Endothelial cell of umbilical vein (primary cell): Measurements from ENCODE around the gene FBXO24. TPM values are rescaled to one million over a fixed set of nuclear protein-coding genes. Genes with fewer than 3 reads are reported as not detected.

Experiments
- BruUV-seq: library from RNA; stranded (reverse); fragments of 400-500 nt; replicated peaks from 2 replicates; lab custom pipeline; 2021; lab: Mats Ljungman, UMichigan
- CTCF ChIA-PET: fragments of 300-600, 350-600 bp; sonication (Branson Sonifier 250); formaldehyde crosslinking; loops from one replicate; lab custom pipeline; 2021; ENCODE audit warnings: antibody characterized with exemption, inconsistent platforms; lab: Charles Lee
- POLR2A ChIA-PET: fragments of 300-600, 350-600 bp; sonication (Branson Sonifier 250); formaldehyde crosslinking; loops from one replicate; lab custom pipeline; 2021; ENCODE audit warnings: antibody characterized with exemption, inconsistent platforms; lab: Charles Lee
- DNase-seq: peaks from one replicate; pipeline ENCODE4 v3.0.0-alpha.2; 2011; ENCODE audit warnings: low read depth, low spot score
- FAIRE-seq: peaks from 2 replicates; lab custom pipeline; 2011; peaks lifted over from hg19 to GRCh38; lab: Jason Lieb, UNC
- H2AFZ ChIP-seq: 2 replicates; pipeline ENCODE4 v1.6.0; 2012; ENCODE audit warnings: low read depth, low read length, control low read depth, inconsistent platforms
- H3K27ac ChIP-seq: 2 replicates; pipeline ENCODE4 v1.5.1; 2011; ENCODE audit warnings: low read depth, mild to moderate bottlenecking, control low read depth, low read length, moderate library complexity; ENCODE audit not compliant: insufficient read depth
- H3K27me3 ChIP-seq, 2 experiments: 2 replicates each; pipeline versions ENCODE4 v1.6.0 to v1.6.1; 2011; ENCODE audit warnings: low read length in 2 of 2, mixed read lengths in 1 of 2; ENCODE audit not compliant: control insufficient read depth in 2 of 2, insufficient read depth in 2 of 2
- H3K36me3 ChIP-seq, 2 experiments: 2 replicates in 1 of 2; 3 replicates in 1 of 2; pipeline ENCODE4 v1.5.1; 2011; ENCODE audit warnings: low read length in 2 of 2, mild to moderate bottlenecking in 1 of 2, moderate library complexity in 1 of 2; ENCODE audit not compliant: control insufficient read depth in 2 of 2, insufficient read depth in 2 of 2; ENCODE audit errors: extremely low read depth in 1 of 2
- H3K4me1 ChIP-seq: 3 replicates; pipeline ENCODE4 v1.5.1; 2011; ENCODE audit warnings: mild to moderate bottlenecking, low read length; ENCODE audit not compliant: control insufficient read depth, insufficient read depth; ENCODE audit errors: extremely low read depth
- H3K4me2 ChIP-seq: 2 replicates; pipeline ENCODE4 v1.6.1; 2011; ENCODE audit warnings: low read length, control low read depth, mixed read lengths; ENCODE audit not compliant: insufficient read depth
- H3K4me3 ChIP-seq, 3 experiments: fragments of 200-600 bp in 1 of 3; sonication (generic), shearing (Covaris generic) in 1 of 3; replicated peaks in 1 of 3; 2 replicates each; pipeline ENCODE4 v1.5.1; 2011 to 2016; ENCODE audit warnings: control low read depth in 3 of 3, low read length in 3 of 3, mild to moderate bottlenecking in 2 of 3, inconsistent platforms in 1 of 3, low read depth in 1 of 3, moderate library complexity in 1 of 3; ENCODE audit not compliant: insufficient read depth in 1 of 3
- H3K79me2 ChIP-seq: 2 replicates; pipeline ENCODE4 v1.6.0; 2012; ENCODE audit warnings: low read length, inconsistent platforms; ENCODE audit not compliant: control insufficient read depth, insufficient read depth
- H3K9ac ChIP-seq: replicated peaks from 2 replicates; pipeline ENCODE3; 2011; ENCODE audit warnings: low read length, control low read depth; ENCODE audit not compliant: insufficient read depth; ENCODE audit errors: extremely low read depth
- H3K9me1 ChIP-seq: replicated peaks from 3 replicates; pipeline ENCODE4 v1.6.0; 2011; ENCODE audit warnings: mild to moderate bottlenecking, low read length; ENCODE audit not compliant: control insufficient read depth, insufficient read depth; ENCODE audit errors: extremely low read depth
- H3K9me3 ChIP-seq: replicated peaks from 2 replicates; pipeline ENCODE4 v1.5.1; 2012; ENCODE audit warnings: low read length, inconsistent platforms; ENCODE audit not compliant: control insufficient read depth, insufficient read depth
- H4K20me1 ChIP-seq: replicated peaks from 2 replicates; pipeline ENCODE3; 2011; ENCODE audit warnings: mild to moderate bottlenecking, low read length; ENCODE audit not compliant: control insufficient read depth, insufficient read depth; ENCODE audit errors: extremely low read depth
- EZH2 ChIP-seq: IDR thresholded peaks from 2 replicates; pipeline ENCODE4 v1.6.1; 2012; ENCODE audit warnings: borderline replicate concordance, low read depth, mild to moderate bottlenecking, moderate library complexity, low read length, inconsistent platforms; ENCODE audit not compliant: severe bottlenecking
- FOS ChIP-seq: IDR thresholded peaks from 2 replicates; pipeline ENCODE4 v1.6.1; 2011; ENCODE audit warnings: mild to moderate bottlenecking, low read length, moderate library complexity, borderline replicate concordance; ENCODE audit not compliant: insufficient read depth
- GATA2 ChIP-seq: IDR thresholded peaks from 2 replicates; pipeline ENCODE4 v1.7.0; 2011; ENCODE audit warnings: low read depth, mild to moderate bottlenecking, moderate library complexity, mixed read lengths, low read length; ENCODE audit not compliant: insufficient read length, insufficient read depth
- JUN ChIP-seq: IDR thresholded peaks from 2 replicates; pipeline ENCODE4 v1.6.1; 2011; ENCODE audit warnings: borderline replicate concordance, low read depth; ENCODE audit not compliant: insufficient read length, insufficient read depth
- MYC ChIP-seq: IDR thresholded peaks from one replicate; pipeline ENCODE4 v1.6.1; 2011; ENCODE audit warnings: mild to moderate bottlenecking, low read depth, low read length
- POLR2A ChIP-seq: IDR thresholded peaks from 2 replicates; pipeline ENCODE4 v1.6.1; 2012; ENCODE audit warnings: low read depth, mild to moderate bottlenecking, control low read depth, low read length
- POLR2AphosphoS5 ChIP-seq: IDR thresholded peaks from 2 replicates; pipeline ENCODE4 v1.6.1; 2012; ENCODE audit warnings: low read depth, mild to moderate bottlenecking, control low read depth, low read length, moderate library complexity; ENCODE audit not compliant: insufficient read depth
- dilution Hi-C: fragments of 300-500 bp; cut with MboI; formaldehyde crosslinking; loops from one replicate; pipeline ENCODE4 v1.15.0; 2019; ENCODE audit warnings: low sequenced_read_pairs; ENCODE audit not compliant: extremely low pct_ligation_motif_present
- intact Hi-C: fragments of 100-400 bp; cut with micrococcal nuclease; formaldehyde crosslinking; loops from one replicate; pipeline ENCODE4 v1.10.0; 2022
- polyA plus RNA-seq, 4 experiments: library from polyadenylated mRNA; depleted of rRNA in 3 of 4; stranded (reverse) in 3 of 4; unstranded in 1 of 4; fragments of >200 nt; gene quantifications; 2 replicates each; pipeline versions ENCODE4 v1.2.1 to v1.2.3, GENCODE V29; 2011 to 2012; ENCODE audit warnings: missing spikeins in 1 of 4
- total RNA-seq: library from RNA; stranded (reverse); gene quantifications from 2 replicates; pipeline ENCODE4 v1.2.3, GENCODE V29; 2021
- TF ChIP-seq, protein P1 (sequence below): IDR thresholded peaks from 2 replicates; pipeline ENCODE4 v1.6.1; 2011; ENCODE audit not compliant: insufficient read depth, insufficient read length
- TF ChIP-seq, protein P2 (sequence below), 2 donors: IDR thresholded peaks; 1 replicate in 1 of 2; 2 replicates in 1 of 2; pipeline ENCODE4 v1.5.1; 2011; ENCODE audit warnings: low read length in 2 of 2, mild to moderate bottlenecking in 2 of 2, moderate library complexity in 2 of 2, control low read depth in 1 of 2, inconsistent platforms in 1 of 2, low read depth in 1 of 2; ENCODE audit not compliant: insufficient read depth in 1 of 2; ENCODE audit errors: extremely low read depth in 1 of 2

FBXO24 gene
- total and polyA plus RNA-seq, 2 donors (not counting 3 experiments of a cell fraction or from before 2014, with no cell fraction given): 0.37 to 0.38 TPM

DNA sequence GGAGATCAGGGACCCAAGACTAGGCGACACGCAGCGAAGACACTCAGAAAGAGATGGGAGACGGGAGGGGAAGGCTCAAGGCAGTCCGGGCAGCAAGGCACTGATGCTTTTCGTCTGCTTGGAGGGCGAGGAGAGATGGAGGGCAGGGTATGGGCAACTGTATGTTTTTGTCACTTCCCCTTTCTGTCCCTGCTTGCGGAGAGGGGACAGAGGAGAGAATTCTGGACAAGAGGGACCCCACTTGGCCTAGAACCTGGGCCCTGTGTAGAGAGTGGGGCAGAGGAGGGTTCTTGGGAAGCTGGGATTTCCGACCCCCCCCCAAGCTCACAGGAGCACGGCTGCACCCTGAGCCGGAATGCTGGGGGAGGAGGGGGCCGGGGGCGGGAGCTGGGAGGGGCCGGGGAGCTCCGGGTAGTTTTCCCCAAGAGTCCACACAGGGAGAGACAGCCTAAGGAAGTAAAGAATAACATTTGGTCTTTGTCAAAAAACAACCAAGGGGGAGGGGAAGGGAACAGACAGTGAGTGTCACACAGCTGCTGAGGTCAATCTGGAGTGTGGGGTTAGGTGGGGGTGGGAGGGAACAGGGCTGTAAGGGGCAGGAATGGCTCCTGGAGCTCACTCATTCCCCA lies 2.0 kb upstream of the FBXO24 start:
- H4K20me1 ChIP-seq: no peaks in the 10 kb centered on the region
- peaks cover 13 to 25% of the 10 kb centered on the region in 2 experiments for H3K36me3 ChIP-seq
- no TSS peak for BruUV-seq
- H3K79me2 ChIP-seq: peaks cover 29% of the 10 kb centered on the region
- H3K9me1 ChIP-seq: no peaks in the 10 kb centered on the region
- TF ChIP-seq FOS: no peak
- peak; percentile 31 for FAIRE-seq
- dilution Hi-C loops: no loop called here
- H3K9me3 ChIP-seq: no peaks in the 10 kb centered on the region
- no peak for DNase-seq
- no peak overlapping the region for H2AFZ ChIP-seq
- ChIA-PET POLR2A (interaction anchor here (0.8 to 3.6 kb wide), 6 partner anchors 8 to 156 kb away, joined by 3 to 28 read pairs (median 8); partner anchors contain the start of genes GNB2, MOSPD3 and ZCWPW1), CTCF (interaction anchor here (0.7 to 3.3 kb wide), 12 partner anchors 11 to 268 kb away, joined by 3 to 19 read pairs (median 5); partner anchors contain the start of genes GNB2, MOSPD3 and SLC12A9)
- H3K4me3 ChIP-seq: peak overlapping the region in 2 of 3 experiments; percentile 86 to 93
- peak overlapping the region; percentile 95 for H3K4me2 ChIP-seq
- H3K27ac ChIP-seq: peak overlapping the region; percentile 61
- peaks cover 32% of the 10 kb centered on the region for H3K4me1 ChIP-seq
- H3K27me3 ChIP-seq: no peaks in the 10 kb centered on the region
- intact Hi-C loops: loop anchor here (2.0 to 10.0 kb wide), 2 partner anchors 45 to 281 kb away; partner anchors contain the start of genes AGFG2 and TRIP6
- peak overlapping the region; percentile 8 for H3K9ac ChIP-seq

DNA sequence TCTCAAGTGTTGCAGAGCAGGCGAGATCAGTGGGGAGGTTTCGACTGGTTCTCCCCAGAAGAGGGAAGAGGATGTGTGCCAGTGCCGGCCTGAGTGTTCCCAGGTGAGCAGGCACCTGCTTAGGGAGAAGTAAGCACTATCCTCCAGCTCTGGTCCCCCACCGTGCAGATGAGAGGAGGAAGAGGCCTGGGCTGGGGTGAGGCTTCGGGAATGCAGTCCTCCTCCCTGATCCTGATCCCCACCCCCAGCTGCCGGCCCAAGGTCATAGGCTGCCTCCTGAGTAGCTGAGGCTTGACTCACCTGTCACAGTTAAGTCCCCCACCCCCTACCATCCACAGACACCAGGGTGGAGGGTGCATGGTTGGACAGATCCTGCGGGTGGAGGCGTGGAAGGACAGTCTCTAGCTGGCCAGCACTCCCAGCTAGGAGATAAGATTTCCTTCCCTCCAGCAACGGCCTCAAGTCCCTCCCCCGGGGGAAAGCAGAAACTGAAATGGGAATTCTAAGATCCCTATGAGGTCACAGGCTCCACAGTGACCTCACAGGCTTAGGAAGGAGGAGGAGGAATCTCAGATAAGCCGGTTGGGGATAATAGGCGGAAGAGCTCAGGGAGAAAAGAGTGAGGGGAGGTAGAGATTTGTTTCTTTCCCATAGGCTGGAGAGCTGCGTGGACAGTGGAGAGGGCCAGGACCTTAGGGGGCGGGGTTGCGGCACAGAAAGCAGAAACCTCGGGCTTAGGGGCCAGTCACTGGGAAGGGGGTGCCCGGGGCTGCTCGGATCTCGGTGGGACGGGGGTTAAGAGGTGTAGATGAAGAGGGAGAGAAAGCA lies 1.2 kb upstream of the FBXO24 start:
- TF ChIP-seq, protein P1, sequence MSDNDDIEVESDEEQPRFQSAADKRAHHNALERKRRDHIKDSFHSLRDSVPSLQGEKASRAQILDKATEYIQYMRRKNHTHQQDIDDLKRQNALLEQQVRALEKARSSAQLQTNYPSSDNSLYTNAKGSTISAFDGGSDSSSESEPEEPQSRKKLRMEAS: no peak
- no peak for TF ChIP-seq JUN
- TF ChIP-seq EZH2: no peak
- no peak for TF ChIP-seq FOS
- no peak for TF ChIP-seq GATA2
- TF ChIP-seq, protein P2, sequence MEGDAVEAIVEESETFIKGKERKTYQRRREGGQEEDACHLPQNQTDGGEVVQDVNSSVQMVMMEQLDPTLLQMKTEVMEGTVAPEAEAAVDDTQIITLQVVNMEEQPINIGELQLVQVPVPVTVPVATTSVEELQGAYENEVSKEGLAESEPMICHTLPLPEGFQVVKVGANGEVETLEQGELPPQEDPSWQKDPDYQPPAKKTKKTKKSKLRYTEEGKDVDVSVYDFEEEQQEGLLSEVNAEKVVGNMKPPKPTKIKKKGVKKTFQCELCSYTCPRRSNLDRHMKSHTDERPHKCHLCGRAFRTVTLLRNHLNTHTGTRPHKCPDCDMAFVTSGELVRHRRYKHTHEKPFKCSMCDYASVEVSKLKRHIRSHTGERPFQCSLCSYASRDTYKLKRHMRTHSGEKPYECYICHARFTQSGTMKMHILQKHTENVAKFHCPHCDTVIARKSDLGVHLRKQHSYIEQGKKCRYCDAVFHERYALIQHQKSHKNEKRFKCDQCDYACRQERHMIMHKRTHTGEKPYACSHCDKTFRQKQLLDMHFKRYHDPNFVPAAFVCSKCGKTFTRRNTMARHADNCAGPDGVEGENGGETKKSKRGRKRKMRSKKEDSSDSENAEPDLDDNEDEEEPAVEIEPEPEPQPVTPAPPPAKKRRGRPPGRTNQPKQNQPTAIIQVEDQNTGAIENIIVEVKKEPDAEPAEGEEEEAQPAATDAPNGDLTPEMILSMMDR (IDR thresholded peaks at IDR 0.05; ENCODE audit: extremely low read depth in 1 of 2, insufficient read depth in 1 of 2, low read depth in 1 of 2, low read length in 2 of 2): no peak
- TF ChIP-seq POLR2A: no peak
- no peak for TF ChIP-seq MYC
- TF ChIP-seq POLR2AphosphoS5: no peak
- BruUV-seq: no TSS peak
- Histone ChIP-seq H3K36me3 (peaks cover 13 to 21% of the 10 kb centered on the region in 2 experiments), H3K9ac (peak overlapping the region; percentile 92), H3K79me2 (peaks cover 29% of the 10 kb centered on the region), H3K9me3 (no peaks in the 10 kb centered on the region), H2AFZ (no peak overlapping the region), H3K27me3 (peaks cover 0 to 3% of the 10 kb centered on the region in 2 experiments), H4K20me1 (no peaks in the 10 kb centered on the region), H3K4me2 (peak overlapping the region; percentile 95), H3K4me3 (peak overlapping the region; percentile 86 to 95 (median 93)), H3K27ac (peak overlapping the region; percentile 65), H3K9me1 (no peaks in the 10 kb centered on the region), H3K4me1 (peaks cover 32% of the 10 kb centered on the region)
- DNase-seq (peak; percentile 68), FAIRE-seq (peak; percentile 72)
- ChIA-PET POLR2A (interaction anchor here (0.6 to 3.6 kb wide), 12 partner anchors 8 to 156 kb away, joined by 3 to 28 read pairs (median 6); partner anchors contain the start of genes GNB2, MOSPD3, POP7 and ZCWPW1), CTCF (interaction anchor here (0.8 to 3.3 kb wide), 9 partner anchors 12 to 92 kb away, joined by 3 to 19 read pairs (median 8); partner anchors contain the start of gene MOSPD3)
- intact Hi-C loops: loop anchor here (2.0 to 10.0 kb wide), 3 partner anchors 46 to 280 kb away; partner anchors contain the start of genes AGFG2, GIGYF1 and TRIP6
- dilution Hi-C loops: no loop called here
